HK-2 (cell line): ENCODE data around the gene PTBP3.

Source experiments
- DNase-seq: peaks from one replicate; pipeline ENCODE4 v3.0.0-alpha.2; 2018; ENCODE audit not compliant: unreplicated experiment

PTBP3 gene

GRCh38 chr9:112168197-112168596, 165.2 kb downstream of the PTBP3 start:
- no peak for DNase-seq
